ENCODE measurements around the gene VEZT.

VEZT gene

DNA sequence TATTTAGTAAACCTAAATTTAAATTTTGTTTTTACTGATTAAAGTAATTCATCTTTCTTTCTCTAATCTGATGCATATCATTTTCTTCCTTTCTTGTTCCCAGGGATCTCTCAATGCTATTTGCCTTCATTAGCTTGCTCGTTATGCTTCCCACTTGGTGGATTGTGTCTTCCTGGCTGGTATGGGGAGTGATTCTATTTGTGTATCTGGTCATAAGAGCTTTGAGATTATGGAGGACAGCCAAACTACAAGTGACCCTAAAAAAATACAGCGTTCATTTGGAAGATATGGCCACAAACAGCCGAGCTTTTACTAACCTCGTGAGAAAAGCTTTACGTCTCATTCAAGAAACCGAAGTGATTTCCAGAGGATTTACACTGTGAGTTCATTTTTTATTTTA lies 48.6 kb downstream of the VEZT start:
- ChIA-PET POLR2A (no interaction called here), CTCF (interaction anchor here (0.7 to 1.4 kb wide), 6 partner anchors 10 to 149 kb away, joined by 3 to 6 read pairs (median 3); partner anchors contain the start of genes FGD6 and VEZT)
- TF ChIP-seq, protein P1, sequence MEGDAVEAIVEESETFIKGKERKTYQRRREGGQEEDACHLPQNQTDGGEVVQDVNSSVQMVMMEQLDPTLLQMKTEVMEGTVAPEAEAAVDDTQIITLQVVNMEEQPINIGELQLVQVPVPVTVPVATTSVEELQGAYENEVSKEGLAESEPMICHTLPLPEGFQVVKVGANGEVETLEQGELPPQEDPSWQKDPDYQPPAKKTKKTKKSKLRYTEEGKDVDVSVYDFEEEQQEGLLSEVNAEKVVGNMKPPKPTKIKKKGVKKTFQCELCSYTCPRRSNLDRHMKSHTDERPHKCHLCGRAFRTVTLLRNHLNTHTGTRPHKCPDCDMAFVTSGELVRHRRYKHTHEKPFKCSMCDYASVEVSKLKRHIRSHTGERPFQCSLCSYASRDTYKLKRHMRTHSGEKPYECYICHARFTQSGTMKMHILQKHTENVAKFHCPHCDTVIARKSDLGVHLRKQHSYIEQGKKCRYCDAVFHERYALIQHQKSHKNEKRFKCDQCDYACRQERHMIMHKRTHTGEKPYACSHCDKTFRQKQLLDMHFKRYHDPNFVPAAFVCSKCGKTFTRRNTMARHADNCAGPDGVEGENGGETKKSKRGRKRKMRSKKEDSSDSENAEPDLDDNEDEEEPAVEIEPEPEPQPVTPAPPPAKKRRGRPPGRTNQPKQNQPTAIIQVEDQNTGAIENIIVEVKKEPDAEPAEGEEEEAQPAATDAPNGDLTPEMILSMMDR (IDR thresholded peaks at IDR 0.05; ENCODE audit: control extremely low read depth, extremely low read depth, low read depth, missing control alignments) = no peak
- DNase-seq (ENCODE audit: extremely low spot score) = no peak

DNA sequence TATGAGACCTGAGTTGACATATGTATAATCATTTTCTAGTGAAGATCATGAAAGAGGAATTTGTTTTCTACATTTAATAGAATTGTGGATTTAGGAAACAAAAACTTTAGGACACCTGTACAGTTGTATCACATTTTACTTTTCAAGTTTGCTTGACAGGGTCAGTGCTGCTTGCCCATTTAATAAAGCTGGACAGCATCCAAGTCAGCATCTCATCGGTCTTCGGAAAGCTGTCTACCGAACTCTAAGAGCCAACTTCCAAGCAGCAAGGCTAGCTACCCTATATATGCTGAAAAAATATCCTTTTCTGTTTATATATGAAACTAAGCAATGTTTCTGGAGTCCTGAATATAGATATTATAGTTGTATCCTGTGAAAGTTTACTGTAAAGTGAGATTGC lies 52.3 kb downstream of the VEZT start:
- DNase-seq (ENCODE audit: extremely low spot score) = no peak
- TF ChIP-seq, protein P1 (IDR thresholded peaks at IDR 0.05; ENCODE audit: control extremely low read depth, extremely low read depth, low read depth, missing control alignments) = no peak
- CTCF ChIA-PET = interaction anchor here (0.9 to 1.6 kb wide), 2 partner anchors 11 to 13 kb away, joined by 3 read pairs; no protein-coding TSS in a partner anchor
- POLR2A ChIA-PET = no interaction called here

DNA sequence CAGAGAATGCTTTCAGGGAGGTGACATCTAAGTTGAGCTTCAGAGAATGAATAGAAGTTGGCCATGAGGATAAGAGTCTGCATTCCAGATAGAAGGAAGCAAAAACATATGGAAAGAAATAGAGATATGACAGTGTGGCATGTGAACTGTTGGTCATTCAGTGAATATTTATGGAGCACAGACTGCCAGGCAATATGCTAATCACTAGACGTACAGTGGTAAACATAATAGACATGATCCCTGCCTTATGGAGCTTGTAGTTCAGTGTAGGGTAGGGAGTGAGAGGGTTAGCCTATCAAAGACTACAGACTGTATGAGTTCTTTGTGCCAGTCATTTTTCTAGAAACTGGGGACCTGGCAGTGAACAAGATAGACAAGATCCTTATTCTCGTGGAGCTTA lies 53.9 kb downstream of the VEZT start:
- CTCF ChIA-PET = interaction anchor here (0.9 kb wide), 1 partner anchor 9 kb away, joined by 4 read pairs; no protein-coding TSS in a partner anchor
- no peak for DNase-seq (ENCODE audit: extremely low spot score)
- POLR2A ChIA-PET = no interaction called here
- TF ChIP-seq, protein P1 (IDR thresholded peaks at IDR 0.05; ENCODE audit: control extremely low read depth, extremely low read depth, low read depth, missing control alignments) = no peak

GRCh38 chr12:95277139-95277538 lies 59.5 kb downstream of the VEZT start:
- ChIA-PET POLR2A (no interaction called here), CTCF (interaction anchor here (0.9 to 1.3 kb wide), 6 partner anchors 10 to 31 kb away, joined by 3 to 5 read pairs (median 4); no protein-coding TSS in a partner anchor)
- TF ChIP-seq, protein P1 (IDR thresholded peaks at IDR 0.05; ENCODE audit: control extremely low read depth, extremely low read depth, low read depth, missing control alignments) = no peak
- DNase-seq (ENCODE audit: extremely low spot score) = no peak

- TF ChIP-seq, protein P1 (IDR thresholded peaks at IDR 0.05; ENCODE audit: control extremely low read depth, extremely low read depth, low read depth, missing control alignments) = no peak
- ChIA-PET CTCF (no interaction called here), POLR2A (no interaction called here)
- DNase-seq (ENCODE audit: extremely low spot score) = no peak
Observed at GRCh38 chr12:95279856-95280255, 62.2 kb downstream of the VEZT start.

DNA sequence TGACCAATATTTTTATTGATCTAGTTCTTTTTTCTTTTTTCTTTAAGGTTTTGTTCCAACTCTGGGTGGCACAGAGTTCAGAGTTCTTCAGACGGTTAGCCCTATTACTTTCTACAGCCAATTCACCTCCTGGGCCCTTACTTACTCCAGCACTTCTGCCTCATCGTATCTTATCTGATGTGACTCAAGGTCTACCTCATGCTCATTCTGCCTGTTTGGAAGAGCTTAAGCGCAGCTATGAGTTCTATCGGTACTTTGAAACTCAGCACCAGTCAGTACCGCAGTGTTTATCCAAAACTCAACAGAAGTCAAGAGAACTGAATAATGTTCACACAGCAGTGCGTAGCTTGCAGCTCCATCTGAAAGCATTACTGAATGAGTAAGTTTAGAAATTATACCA lies 64.7 kb downstream of the VEZT start:
- POLR2A ChIA-PET = no interaction called here
- DNase-seq (ENCODE audit: extremely low spot score) = no peak
- CTCF ChIA-PET = interaction anchor here (1.0 to 1.6 kb wide), 4 partner anchors 9 to 23 kb away, joined by 3 to 4 read pairs (median 4); no protein-coding TSS in a partner anchor
- TF ChIP-seq, protein P1 (IDR thresholded peaks at IDR 0.05; ENCODE audit: control extremely low read depth, extremely low read depth, low read depth, missing control alignments) = no peak

Data from GM10248 (cell line).